Ovary (tissue), 3 donors: Measurements from ENCODE around the gene RNF145.

Experiments used
- EP300 ChIP-seq: sonication (generic); formaldehyde crosslinking; IDR thresholded peaks from one replicate; pipeline ENCODE4 v1.6.1; 2017; ENCODE audit warnings: antibody characterized with exemption
- TF ChIP-seq, protein P1 (sequence below), 3 donors: fragments of 450-650 bp in 2 of 3; fragments of 200-600 bp in 1 of 3; IDR thresholded peaks; one replicate each; pipeline versions ENCODE4 v1.5.1 to v1.8.0; 2016 to 2022; ENCODE audit warnings: antibody characterized with exemption in 3 of 3, mild to moderate bottlenecking in 1 of 3
- donor health status: DM: no; HTN: no; CAD: no.

DNA sequence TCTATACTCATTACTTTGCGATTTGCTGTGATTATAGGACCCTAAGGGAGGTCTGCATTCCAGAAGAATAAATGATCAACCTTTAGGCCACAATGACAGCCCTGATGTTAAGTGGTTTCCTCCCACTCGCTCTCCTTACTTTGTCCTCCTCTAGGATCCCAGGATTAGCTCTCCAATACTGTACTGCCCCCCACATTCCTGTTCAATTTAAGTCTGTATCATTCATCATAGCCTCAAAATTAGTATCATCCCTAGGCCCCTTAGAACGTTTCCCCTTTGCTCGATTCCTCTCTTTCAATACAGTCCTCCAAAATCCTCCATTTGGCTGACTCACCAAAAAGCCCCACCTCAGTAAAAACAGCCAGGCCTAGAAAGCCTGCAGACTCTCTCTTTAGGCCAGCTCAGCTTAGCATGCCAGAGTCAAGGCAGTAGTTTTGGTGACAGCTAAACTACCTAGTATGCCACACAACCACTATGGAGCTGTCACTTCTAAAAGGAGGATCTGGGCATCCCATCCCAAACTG is 24.4 kb downstream of the RNF145 start:
- TF ChIP-seq EP300: no peak
- TF ChIP-seq, protein P1, sequence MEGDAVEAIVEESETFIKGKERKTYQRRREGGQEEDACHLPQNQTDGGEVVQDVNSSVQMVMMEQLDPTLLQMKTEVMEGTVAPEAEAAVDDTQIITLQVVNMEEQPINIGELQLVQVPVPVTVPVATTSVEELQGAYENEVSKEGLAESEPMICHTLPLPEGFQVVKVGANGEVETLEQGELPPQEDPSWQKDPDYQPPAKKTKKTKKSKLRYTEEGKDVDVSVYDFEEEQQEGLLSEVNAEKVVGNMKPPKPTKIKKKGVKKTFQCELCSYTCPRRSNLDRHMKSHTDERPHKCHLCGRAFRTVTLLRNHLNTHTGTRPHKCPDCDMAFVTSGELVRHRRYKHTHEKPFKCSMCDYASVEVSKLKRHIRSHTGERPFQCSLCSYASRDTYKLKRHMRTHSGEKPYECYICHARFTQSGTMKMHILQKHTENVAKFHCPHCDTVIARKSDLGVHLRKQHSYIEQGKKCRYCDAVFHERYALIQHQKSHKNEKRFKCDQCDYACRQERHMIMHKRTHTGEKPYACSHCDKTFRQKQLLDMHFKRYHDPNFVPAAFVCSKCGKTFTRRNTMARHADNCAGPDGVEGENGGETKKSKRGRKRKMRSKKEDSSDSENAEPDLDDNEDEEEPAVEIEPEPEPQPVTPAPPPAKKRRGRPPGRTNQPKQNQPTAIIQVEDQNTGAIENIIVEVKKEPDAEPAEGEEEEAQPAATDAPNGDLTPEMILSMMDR (IDR thresholded peaks at IDR 0.05): no peak
